Endothelial cell (in vitro differentiated cells): ENCODE results near the gene PLAGL2. TPM values are rescaled to one million over a fixed set of nuclear protein-coding genes. Genes with fewer than 3 reads are reported as not detected.
A peak's percentile ranks its signal among the peaks of the same experiment; 100 is the strongest.

Experiments used
- DNase-seq: peaks from one replicate; pipeline ENCODE4 v3.0.0; 2021; ENCODE audit warnings: low spot score
- H3K27ac Mint-ChIP-seq: one replicate; pipeline ENCODE4 v1.8.0; 2021; ENCODE audit warnings: mixed read lengths, inconsistent platforms; ENCODE audit not compliant: unreplicated experiment
- H3K27me3 Mint-ChIP-seq: one replicate; pipeline ENCODE4 v1.8.0; 2021; ENCODE audit warnings: mild to moderate bottlenecking, moderate library complexity, mixed read lengths, inconsistent platforms; ENCODE audit not compliant: unreplicated experiment
- H3K36me3 Mint-ChIP-seq: one replicate; pipeline ENCODE4 v1.8.0; 2021; ENCODE audit warnings: mild to moderate bottlenecking, low read depth, mixed read lengths, inconsistent platforms; ENCODE audit not compliant: unreplicated experiment
- H3K4me1 Mint-ChIP-seq: one replicate; pipeline ENCODE4 v1.8.0; 2021; ENCODE audit warnings: mild to moderate bottlenecking, mixed read lengths, inconsistent platforms; ENCODE audit not compliant: unreplicated experiment
- H3K4me3 Mint-ChIP-seq: one replicate; pipeline ENCODE4 v1.8.0; 2021; ENCODE audit warnings: mild to moderate bottlenecking, mixed read lengths, inconsistent platforms; ENCODE audit not compliant: unreplicated experiment
- H3K9me3 Mint-ChIP-seq: one replicate; pipeline ENCODE4 v1.8.0; 2021; ENCODE audit warnings: mixed read lengths, inconsistent platforms; ENCODE audit not compliant: unreplicated experiment
- total RNA-seq: library from RNA; stranded (reverse); fragmentation: NEBNext Ultra II Directional; extraction: Animal tissue kit (Norgen Biotek cat#: 25700); gene quantifications from one replicate; pipeline ENCODE4 v1.2.1, GENCODE V29; 2021; ENCODE audit not compliant: unreplicated experiment
- TF ChIP-seq, protein P1 (sequence below): fragments of 200-600 bp; sonication (generic); IDR thresholded peaks from one replicate; pipeline ENCODE4 v1.5.0; 2021; ENCODE audit warnings: antibody characterized with exemption; ENCODE audit not compliant: unreplicated experiment

Gene PLAGL2
- total RNA-seq, 1 donor from 2014 or later: 23.7 TPM

DNA sequence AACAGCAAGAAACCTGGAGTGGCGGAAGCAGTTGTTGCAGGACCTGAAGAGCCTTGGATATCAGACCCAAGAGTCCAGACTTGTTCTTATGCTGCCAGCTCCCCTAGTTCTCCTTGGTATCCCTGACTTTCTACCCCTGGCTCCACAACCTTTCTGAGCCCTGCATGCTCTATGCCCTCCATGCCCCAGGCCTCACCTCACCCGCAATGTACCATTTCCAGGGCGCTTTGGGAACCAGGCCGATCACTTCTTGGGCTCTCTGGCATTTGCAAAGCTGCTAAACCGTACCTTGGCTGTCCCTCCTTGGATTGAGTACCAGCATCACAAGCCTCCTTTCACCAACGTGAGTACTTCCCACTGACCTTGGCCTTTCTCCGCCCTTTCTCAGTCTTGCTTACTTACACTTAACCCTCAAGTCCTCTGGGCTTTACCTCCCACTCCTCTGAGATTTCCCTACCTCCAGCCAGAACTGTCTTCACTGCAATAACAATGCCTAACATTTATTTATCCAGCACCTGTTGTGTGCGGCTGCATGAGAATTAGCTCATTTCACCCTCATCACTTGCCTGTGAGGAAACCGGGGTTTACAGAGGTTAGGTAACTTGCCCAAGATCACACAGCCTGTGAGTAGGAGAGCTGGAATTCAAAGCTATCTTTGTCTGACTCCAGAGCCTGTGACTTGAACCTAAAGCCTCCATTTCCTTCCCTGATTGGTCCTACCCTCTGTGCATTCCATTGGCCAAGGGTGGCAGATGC is 2.5 kb upstream of the PLAGL2 start:
- peak overlapping the region; percentile 11 for H3K27ac Mint-ChIP-seq
- peaks cover 14% of the 10 kb centered on the region for H3K27me3 Mint-ChIP-seq
- no peak for DNase-seq
- TF ChIP-seq, protein P1, sequence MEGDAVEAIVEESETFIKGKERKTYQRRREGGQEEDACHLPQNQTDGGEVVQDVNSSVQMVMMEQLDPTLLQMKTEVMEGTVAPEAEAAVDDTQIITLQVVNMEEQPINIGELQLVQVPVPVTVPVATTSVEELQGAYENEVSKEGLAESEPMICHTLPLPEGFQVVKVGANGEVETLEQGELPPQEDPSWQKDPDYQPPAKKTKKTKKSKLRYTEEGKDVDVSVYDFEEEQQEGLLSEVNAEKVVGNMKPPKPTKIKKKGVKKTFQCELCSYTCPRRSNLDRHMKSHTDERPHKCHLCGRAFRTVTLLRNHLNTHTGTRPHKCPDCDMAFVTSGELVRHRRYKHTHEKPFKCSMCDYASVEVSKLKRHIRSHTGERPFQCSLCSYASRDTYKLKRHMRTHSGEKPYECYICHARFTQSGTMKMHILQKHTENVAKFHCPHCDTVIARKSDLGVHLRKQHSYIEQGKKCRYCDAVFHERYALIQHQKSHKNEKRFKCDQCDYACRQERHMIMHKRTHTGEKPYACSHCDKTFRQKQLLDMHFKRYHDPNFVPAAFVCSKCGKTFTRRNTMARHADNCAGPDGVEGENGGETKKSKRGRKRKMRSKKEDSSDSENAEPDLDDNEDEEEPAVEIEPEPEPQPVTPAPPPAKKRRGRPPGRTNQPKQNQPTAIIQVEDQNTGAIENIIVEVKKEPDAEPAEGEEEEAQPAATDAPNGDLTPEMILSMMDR: no peak
- H3K4me3 Mint-ChIP-seq: no peak overlapping the region
- H3K36me3 Mint-ChIP-seq: peaks cover 24% of the 10 kb centered on the region
- no peaks in the 10 kb centered on the region for H3K9me3 Mint-ChIP-seq
- peaks cover 30% of the 10 kb centered on the region for H3K4me1 Mint-ChIP-seq

DNA sequence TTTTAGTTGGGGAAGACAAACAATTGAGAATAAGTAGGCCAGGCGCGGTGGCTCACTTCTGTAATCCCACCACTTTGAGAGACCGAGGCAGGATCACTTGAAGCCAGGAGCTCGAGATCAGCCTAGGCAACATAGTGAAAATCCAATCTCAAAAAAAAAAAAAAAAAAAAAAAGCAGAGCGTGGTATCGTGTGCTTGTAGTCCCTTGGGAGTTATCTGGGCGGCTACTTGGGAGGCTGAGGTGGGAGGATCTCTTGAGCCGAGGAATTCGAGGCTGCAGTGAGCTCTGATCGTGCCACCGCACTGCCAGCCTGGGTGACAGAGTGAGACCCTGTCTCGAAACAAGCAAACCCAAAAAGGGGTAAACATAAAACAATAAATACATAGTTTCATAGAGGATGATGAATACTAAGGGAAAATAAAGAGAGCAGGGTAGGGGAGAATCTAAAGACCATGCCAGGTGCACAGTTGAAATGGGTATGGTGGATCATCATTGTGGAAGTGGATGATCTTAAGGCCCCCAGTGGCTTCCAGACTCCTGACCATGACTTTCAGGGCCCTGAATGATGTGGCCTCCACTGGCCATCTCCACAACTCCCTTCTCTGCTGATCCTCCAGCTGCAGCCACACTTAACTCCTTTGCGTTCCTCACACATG is 1.1 kb upstream of the PLAGL2 start:
- no peak for DNase-seq
- Mint-ChIP-seq H3K27me3 (peaks cover 12% of the 10 kb centered on the region), H3K9me3 (no peaks in the 10 kb centered on the region), H3K36me3 (peaks cover 17% of the 10 kb centered on the region), H3K4me3 (peak overlapping the region; percentile 93), H3K4me1 (peaks cover 43% of the 10 kb centered on the region), H3K27ac (peak overlapping the region; percentile 72)
- TF ChIP-seq, protein P1: no peak

DNA sequence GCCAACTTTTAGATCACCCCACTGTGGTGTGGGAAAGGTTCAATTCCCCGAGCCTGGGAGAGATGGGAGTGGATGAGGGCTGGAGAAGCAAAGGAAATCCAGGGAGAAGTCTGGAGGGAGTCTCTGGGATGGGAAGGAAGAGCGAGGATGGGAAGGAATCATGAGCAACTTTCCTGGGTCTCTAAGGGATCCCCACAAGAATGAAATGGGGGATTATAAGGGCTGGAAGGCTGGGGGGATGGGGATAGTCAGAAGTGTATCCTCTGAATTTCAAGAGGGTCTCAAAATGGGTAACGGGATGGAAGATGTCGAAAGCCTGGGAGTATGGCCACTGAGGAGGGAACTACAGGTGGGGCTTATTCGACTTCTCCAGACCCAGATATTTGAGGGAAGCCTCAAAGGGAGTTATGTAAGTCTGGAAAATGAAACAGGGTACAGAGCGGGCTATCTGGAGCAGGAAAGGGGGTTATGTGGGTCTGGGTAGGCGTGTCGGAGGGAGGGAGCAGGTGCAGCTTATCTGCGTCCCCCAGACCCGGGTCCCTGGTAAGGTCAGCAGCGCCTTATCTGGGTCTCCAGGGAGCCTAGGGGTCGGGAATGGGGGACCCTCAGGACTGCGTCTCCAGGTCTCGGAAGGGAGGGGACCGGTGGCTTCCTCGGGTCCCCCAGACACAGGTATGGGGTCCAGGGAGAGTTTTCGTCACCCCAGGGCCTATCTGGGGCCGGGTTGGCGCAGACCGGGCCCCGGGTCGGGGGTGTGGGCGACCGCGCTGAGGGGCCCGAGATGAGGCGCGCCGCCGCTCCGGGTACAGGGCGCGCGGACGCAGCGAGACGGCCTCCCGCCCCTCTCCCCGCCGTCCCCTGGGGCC is 550 bp downstream of the PLAGL2 start:
- peak overlapping the region; percentile 97 for H3K27ac Mint-ChIP-seq
- H3K27me3 Mint-ChIP-seq: peaks cover 14% of the 10 kb centered on the region
- DNase-seq: no peak
- TF ChIP-seq, protein P1: no peak
- peaks cover 19% of the 10 kb centered on the region for H3K36me3 Mint-ChIP-seq
- peak overlapping the region; percentile 100 for H3K4me3 Mint-ChIP-seq
- H3K4me1 Mint-ChIP-seq: peaks cover 54% of the 10 kb centered on the region
- H3K9me3 Mint-ChIP-seq: no peaks in the 10 kb centered on the region

DNA sequence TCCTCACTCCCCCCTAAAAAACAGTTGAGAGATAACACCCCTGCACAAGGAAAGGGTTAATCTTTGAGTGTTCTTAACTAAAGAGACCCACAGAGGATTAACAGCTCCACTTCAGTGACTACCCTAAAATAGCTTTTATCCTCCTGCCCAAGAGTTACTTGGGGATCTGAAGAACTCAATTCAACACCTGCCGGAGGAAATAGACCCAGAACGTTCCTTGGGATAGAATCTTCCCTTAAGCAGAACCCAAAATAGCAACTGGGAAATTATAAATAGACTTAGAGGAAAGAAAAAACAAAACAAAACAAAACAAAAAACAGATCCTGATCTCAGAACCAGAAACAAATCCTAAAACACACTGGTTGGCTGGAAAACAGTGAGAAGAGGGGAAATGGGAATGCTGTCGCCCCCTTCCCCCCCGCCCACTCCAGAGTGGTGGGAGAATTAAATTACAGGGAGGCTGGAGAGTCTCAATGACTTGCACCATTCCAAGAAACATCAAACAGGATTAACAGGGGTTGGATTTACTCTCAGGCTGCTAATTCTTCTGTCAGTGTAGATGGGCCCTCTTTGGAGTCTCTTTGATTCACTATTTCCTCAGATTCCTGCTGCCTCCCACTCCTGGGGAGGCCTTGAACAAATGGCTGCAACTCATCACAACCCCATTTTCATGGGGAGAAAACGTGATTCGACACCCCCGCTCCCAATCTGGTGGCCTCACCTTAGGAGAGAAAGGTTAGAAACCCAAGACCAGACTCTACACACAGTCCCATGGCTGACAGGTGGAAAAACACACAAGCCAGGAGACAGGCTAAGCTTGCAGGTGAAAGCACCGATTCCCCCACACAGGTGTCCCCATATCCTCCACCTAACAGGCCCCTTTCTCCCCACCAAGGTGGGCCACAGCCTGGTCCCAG is 1.4 kb downstream of the PLAGL2 start:
- peaks cover 14% of the 10 kb centered on the region for H3K27me3 Mint-ChIP-seq
- DNase-seq: no peak
- TF ChIP-seq, protein P1: no peak
- peak overlapping the region; percentile 97 for H3K27ac Mint-ChIP-seq
- H3K4me3 Mint-ChIP-seq: peak overlapping the region; percentile 100
- peaks cover 15% of the 10 kb centered on the region for H3K36me3 Mint-ChIP-seq
- H3K9me3 Mint-ChIP-seq: no peaks in the 10 kb centered on the region
- H3K4me1 Mint-ChIP-seq: peaks cover 54% of the 10 kb centered on the region
